WTC11 (cell line): ENCODE results near the gene UQCR11.
A peak's percentile ranks its signal among the peaks of the same experiment; 100 is the strongest.

Source experiments
- CREM ChIP-seq: sonication (generic); formaldehyde crosslinking; IDR thresholded peaks from 2 replicates; pipeline ENCODE4 v1.8.1; 2022; ENCODE audit warnings: mild to moderate bottlenecking, missing genetic modification reagents, moderate library complexity
- NFE2L1 ChIP-seq: sonication (generic); formaldehyde crosslinking; IDR thresholded peaks from 2 replicates; pipeline ENCODE4 v1.8.1; 2023; ENCODE audit warnings: missing genetic modification reagents
- NR1H2 ChIP-seq: sonication (generic); formaldehyde crosslinking; IDR thresholded peaks from 2 replicates; pipeline ENCODE4 v1.9.0; 2021; ENCODE audit warnings: mild to moderate bottlenecking, moderate library complexity, missing genetic modification reagents
- ZNF263 ChIP-seq: sonication (generic); formaldehyde crosslinking; IDR thresholded peaks from 2 replicates; pipeline ENCODE4 v1.8.1; 2022; ENCODE audit warnings: low read depth, mild to moderate bottlenecking, moderate library complexity, missing genetic modification reagents
- TF ChIP-seq, protein P1 (sequence below): sonication (generic); formaldehyde crosslinking; IDR thresholded peaks from 2 replicates; pipeline ENCODE4 v1.8.1; 2023; ENCODE audit warnings: mild to moderate bottlenecking, moderate library complexity, missing genetic modification reagents
- TF ChIP-seq, protein P2 (sequence below): fragments of 200-600 bp; IDR thresholded peaks from 2 replicates; pipeline ENCODE4 v1.8.0; 2022; ENCODE audit warnings: antibody characterized with exemption
- TF ChIP-seq, protein P3 (sequence below): sonication (generic); formaldehyde crosslinking; IDR thresholded peaks from 2 replicates; pipeline ENCODE4 v1.8.1; 2022; ENCODE audit warnings: low read depth, missing genetic modification reagents, borderline replicate concordance

DNA sequence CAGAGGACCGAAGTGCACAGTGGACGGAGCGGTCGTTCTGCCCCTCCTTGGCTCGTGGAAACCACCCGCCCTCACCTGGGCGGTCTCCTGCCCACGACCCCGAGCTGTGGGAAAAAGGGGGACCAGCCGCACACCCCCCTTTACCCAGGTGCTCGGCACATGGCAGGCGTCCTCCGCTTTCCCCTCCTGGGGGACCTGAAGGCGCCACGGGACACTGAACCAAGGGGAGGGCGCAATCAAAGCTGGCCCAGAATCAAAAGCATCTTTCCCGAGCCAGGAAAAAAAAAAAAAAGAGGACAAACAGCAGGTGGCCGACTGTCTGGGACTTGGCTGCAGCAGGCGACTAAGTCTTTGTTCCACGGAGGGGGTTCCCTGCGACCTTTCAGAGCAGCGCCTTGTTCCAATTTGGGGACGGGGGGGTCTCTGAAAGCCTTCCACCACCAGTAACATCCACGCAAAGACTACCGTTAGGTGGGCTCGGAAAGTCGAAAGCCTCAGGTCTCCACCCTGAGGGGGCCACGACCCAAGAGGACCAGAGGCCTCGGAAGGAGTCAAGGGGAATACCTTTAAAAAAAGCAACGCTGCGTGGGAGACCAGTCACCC, 13.7 kb downstream of the UQCR11 start:
- TF ChIP-seq, protein P1, sequence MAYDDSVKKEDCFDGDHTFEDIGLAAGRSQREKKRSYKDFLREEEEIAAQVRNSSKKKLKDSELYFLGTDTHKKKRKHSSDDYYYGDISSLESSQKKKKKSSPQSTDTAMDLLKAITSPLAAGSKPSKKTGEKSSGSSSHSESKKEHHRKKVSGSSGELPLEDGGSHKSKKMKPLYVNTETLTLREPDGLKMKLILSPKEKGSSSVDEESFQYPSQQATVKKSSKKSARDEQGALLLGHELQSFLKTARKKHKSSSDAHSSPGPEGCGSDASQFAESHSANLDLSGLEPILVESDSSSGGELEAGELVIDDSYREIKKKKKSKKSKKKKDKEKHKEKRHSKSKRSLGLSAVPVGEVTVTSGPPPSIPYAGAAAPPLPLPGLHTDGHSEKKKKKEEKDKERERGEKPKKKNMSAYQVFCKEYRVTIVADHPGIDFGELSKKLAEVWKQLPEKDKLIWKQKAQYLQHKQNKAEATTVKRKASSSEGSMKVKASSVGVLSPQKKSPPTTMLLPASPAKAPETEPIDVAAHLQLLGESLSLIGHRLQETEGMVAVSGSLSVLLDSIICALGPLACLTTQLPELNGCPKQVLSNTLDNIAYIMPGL (CRISPR knock-in tag) = peak; percentile 41
- no peak for TF ChIP-seq NR1H2 (CRISPR knock-in tag)
- TF ChIP-seq CREM = no peak
- TF ChIP-seq, protein P2, sequence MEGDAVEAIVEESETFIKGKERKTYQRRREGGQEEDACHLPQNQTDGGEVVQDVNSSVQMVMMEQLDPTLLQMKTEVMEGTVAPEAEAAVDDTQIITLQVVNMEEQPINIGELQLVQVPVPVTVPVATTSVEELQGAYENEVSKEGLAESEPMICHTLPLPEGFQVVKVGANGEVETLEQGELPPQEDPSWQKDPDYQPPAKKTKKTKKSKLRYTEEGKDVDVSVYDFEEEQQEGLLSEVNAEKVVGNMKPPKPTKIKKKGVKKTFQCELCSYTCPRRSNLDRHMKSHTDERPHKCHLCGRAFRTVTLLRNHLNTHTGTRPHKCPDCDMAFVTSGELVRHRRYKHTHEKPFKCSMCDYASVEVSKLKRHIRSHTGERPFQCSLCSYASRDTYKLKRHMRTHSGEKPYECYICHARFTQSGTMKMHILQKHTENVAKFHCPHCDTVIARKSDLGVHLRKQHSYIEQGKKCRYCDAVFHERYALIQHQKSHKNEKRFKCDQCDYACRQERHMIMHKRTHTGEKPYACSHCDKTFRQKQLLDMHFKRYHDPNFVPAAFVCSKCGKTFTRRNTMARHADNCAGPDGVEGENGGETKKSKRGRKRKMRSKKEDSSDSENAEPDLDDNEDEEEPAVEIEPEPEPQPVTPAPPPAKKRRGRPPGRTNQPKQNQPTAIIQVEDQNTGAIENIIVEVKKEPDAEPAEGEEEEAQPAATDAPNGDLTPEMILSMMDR = no peak
- TF ChIP-seq NFE2L1 (CRISPR knock-in tag) = no peak
- no peak for TF ChIP-seq ZNF263 (CRISPR knock-in tag)
- TF ChIP-seq, protein P3, sequence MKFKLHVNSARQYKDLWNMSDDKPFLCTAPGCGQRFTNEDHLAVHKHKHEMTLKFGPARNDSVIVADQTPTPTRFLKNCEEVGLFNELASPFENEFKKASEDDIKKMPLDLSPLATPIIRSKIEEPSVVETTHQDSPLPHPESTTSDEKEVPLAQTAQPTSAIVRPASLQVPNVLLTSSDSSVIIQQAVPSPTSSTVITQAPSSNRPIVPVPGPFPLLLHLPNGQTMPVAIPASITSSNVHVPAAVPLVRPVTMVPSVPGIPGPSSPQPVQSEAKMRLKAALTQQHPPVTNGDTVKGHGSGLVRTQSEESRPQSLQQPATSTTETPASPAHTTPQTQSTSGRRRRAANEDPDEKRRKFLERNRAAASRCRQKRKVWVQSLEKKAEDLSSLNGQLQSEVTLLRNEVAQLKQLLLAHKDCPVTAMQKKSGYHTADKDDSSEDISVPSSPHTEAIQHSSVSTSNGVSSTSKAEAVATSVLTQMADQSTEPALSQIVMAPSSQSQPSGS (CRISPR knock-in tag) = no peak
